ENCODE measurements around the gene MARCHF9. TPM values are rescaled to one million over a fixed set of nuclear protein-coding genes. Genes with fewer than 3 reads are reported as not detected.

The MARCHF9 gene
- total RNA-seq, 1 experiment from 2014 or later = 21.8 TPM

GRCh38 chr12:57729321-57729844 lies 25.5 kb upstream of the MARCHF9 start:
- BruUV-seq (replicated peaks) = no TSS peak
- Histone ChIP-seq H3K79me2 (ENCODE audit: insufficient read depth, low read length) (no peaks in the 10 kb centered on the region), H3K9me2 (ENCODE audit: insufficient read depth) (no peaks in the 10 kb centered on the region), H3K4me1 (ENCODE audit: control insufficient read depth in 1 of 2, insufficient read depth in 2 of 2, low read length in 2 of 2) (peaks cover 7 to 18% of the 10 kb centered on the region in 2 experiments; a peak in 3 of 4 replicates), H3K4me2 (ENCODE audit: low read length) (no peak overlapping the region), H3K27ac (ENCODE audit: low read depth, low read length) (no peak overlapping the region), H2AFZ (ENCODE audit: low read depth, low read length, poor library complexity, severe bottlenecking) (no peak overlapping the region), H3K9me3 (ENCODE audit: control insufficient read depth in 1 of 2, insufficient read depth in 1 of 2, low read depth in 1 of 2, low read length in 2 of 2) (no peaks in the 10 kb centered on the region), H3K27me3 (ENCODE audit: insufficient read depth, low read length) (no peaks in the 10 kb centered on the region), H3K36me3 (ENCODE audit: control insufficient read depth in 1 of 2, insufficient read depth in 2 of 2, low read length in 2 of 2) (peaks cover 4 to 14% of the 10 kb centered on the region in 2 experiments; a peak in 3 of 4 replicates), H3K4me3 (replicated peaks in 1 of 2; ENCODE audit: low read depth in 1 of 2, low read length in 2 of 2) (no peak overlapping the region), H4K20me1 (ENCODE audit: insufficient read depth) (no peaks in the 10 kb centered on the region), H3K9ac (ENCODE audit: low read length) (no peak overlapping the region)
- ChIA-PET CTCF (interaction anchor here (0.6 to 1.1 kb wide), 3 partner anchors 9 to 486 kb away, joined by 3 to 6 read pairs (median 3); no protein-coding TSS in a partner anchor), RAD21 (ENCODE audit: low non-redundant PET in 1 of 2, low total read pairs in 2 of 2, uncharacterized antibody in 2 of 2, unreplicated experiment in 2 of 2) (no interaction called here), POLR2A (no interaction called here)
- intact Hi-C loops (cut with micrococcal nuclease) = no loop called here
- TF ChIP-seq ZFX (IDR thresholded peaks at IDR 0.05) = no peak
- no peak for TF ChIP-seq CBX3 (IDR thresholded peaks at IDR 0.05; ENCODE audit: low read depth)
- no peak for TF ChIP-seq SP1 (IDR thresholded peaks at IDR 0.05; ENCODE audit: low read depth)
- TF ChIP-seq SRF (IDR thresholded peaks at IDR 0.05; ENCODE audit: low read depth) = no peak
- TF ChIP-seq JUND (IDR thresholded peaks at IDR 0.05) = no peak
- TF ChIP-seq TCF7L2 (IDR thresholded peaks at IDR 0.05; ENCODE audit: borderline replicate concordance, extremely low read depth, insufficient read depth, insufficient read length) = no peak
- TF ChIP-seq, protein P1, sequence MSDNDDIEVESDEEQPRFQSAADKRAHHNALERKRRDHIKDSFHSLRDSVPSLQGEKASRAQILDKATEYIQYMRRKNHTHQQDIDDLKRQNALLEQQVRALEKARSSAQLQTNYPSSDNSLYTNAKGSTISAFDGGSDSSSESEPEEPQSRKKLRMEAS (IDR thresholded peaks at IDR 0.05) = no peak
- TF ChIP-seq EZH2 (IDR thresholded peaks at IDR 0.05) = no peak
- TF ChIP-seq EZH2phosphoT487 (IDR thresholded peaks at IDR 0.05; ENCODE audit: borderline replicate concordance) = no peak
- no peak for TF ChIP-seq CEBPB (IDR thresholded peaks at IDR 0.05; ENCODE audit: low read depth)
- TF ChIP-seq CTCF (IDR thresholded peaks at IDR 0.05 in 2 of 3, conservative IDR thresholded peaks at IDR 0.05 in 1 of 3; ENCODE audit: borderline replicate concordance in 1 of 3, insufficient read depth in 1 of 3, low read depth in 2 of 3, low read length in 2 of 3) = no peak
- TF ChIP-seq ATF3 (IDR thresholded peaks at IDR 0.05) = no peak
- TF ChIP-seq, protein P2, sequence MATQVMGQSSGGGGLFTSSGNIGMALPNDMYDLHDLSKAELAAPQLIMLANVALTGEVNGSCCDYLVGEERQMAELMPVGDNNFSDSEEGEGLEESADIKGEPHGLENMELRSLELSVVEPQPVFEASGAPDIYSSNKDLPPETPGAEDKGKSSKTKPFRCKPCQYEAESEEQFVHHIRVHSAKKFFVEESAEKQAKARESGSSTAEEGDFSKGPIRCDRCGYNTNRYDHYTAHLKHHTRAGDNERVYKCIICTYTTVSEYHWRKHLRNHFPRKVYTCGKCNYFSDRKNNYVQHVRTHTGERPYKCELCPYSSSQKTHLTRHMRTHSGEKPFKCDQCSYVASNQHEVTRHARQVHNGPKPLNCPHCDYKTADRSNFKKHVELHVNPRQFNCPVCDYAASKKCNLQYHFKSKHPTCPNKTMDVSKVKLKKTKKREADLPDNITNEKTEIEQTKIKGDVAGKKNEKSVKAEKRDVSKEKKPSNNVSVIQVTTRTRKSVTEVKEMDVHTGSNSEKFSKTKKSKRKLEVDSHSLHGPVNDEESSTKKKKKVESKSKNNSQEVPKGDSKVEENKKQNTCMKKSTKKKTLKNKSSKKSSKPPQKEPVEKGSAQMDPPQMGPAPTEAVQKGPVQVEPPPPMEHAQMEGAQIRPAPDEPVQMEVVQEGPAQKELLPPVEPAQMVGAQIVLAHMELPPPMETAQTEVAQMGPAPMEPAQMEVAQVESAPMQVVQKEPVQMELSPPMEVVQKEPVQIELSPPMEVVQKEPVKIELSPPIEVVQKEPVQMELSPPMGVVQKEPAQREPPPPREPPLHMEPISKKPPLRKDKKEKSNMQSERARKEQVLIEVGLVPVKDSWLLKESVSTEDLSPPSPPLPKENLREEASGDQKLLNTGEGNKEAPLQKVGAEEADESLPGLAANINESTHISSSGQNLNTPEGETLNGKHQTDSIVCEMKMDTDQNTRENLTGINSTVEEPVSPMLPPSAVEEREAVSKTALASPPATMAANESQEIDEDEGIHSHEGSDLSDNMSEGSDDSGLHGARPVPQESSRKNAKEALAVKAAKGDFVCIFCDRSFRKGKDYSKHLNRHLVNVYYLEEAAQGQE (IDR thresholded peaks at IDR 0.05; ENCODE audit: low read depth) = no peak
- ATAC-seq = no peak
- no peak for DNase-seq (ENCODE audit: low read depth, low spot score)

Measured in HCT116 (cell line).